Measurements from ENCODE around the gene CPNE6. TPM values are rescaled to one million over a fixed set of nuclear protein-coding genes. Genes with fewer than 3 reads are reported as not detected.

The CPNE6 gene
- total RNA-seq, 1 donor from 2014 or later, result not detected

DNA sequence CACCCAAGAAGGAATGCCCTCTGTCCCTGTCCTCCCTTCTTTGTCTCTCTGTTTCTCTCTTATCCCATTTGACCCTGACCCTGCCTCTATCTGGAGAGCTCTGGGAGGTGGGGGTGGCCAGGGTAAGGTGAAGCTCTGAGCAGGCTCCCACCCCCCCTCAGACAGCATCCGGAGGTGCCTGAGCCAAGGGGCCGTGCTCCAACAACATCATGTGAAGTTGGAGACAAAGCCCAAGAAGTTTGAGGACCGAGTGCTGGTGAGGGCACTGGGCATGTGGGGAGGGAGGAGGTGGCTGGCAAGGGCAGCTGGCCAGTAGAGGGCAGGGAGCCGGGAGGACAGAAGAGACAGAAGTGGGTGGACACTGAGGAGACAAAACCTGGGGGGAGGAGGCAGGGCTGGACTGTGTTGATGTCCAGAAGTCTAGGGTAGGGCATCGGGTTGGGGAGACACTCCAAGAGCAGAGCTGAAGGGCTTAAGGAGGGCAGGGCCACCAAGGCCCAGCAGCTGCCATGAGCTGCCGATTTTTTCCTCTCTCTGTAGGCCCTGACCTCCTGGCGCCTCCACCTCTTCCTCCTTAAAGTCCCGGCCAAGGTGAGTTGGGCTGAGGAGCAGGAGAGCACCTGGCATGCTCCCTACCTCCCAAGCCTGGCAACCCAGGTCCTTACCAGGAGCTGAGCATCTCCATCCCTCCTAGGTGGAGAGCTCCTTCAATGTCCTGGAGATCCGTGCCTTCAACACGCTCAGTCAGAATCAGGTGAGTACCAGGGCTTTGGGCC is 17.6 kb upstream of the CPNE6 start:
- no peaks in the 10 kb centered on the region for H3K79me2 ChIP-seq (ENCODE audit: low read depth)
- no peak overlapping the region for H3K27ac Mint-ChIP-seq
- peaks cover 16% of the 10 kb centered on the region for H3K4me1 Mint-ChIP-seq
- H3K36me3 ChIP-seq, result no peaks in the 10 kb centered on the region
- H3F3A ChIP-seq (ENCODE audit: low read depth), result peaks cover 5% of the 10 kb centered on the region
- DNase-seq (ENCODE audit: low spot score), result no peak
- TF ChIP-seq CTCF (IDR thresholded peaks at IDR 0.05), result no peak
- TF ChIP-seq EZH2phosphoT487 (IDR thresholded peaks at IDR 0.05), result no peak
- no peak for TF ChIP-seq EZH2 (IDR thresholded peaks at IDR 0.05)
- no peak overlapping the region for H2AFZ ChIP-seq (replicated peaks)
- H3K27me3 ChIP-seq, result peaks cover 3% of the 10 kb centered on the region
- H3K9me3 Mint-ChIP-seq, result no peaks in the 10 kb centered on the region
- H3K36me3 Mint-ChIP-seq, result no peaks in the 10 kb centered on the region
- no peak overlapping the region for H3K4me3 ChIP-seq
- H3K4me2 ChIP-seq, result no peak overlapping the region
- H3K27me3 Mint-ChIP-seq (ENCODE audit: insufficient read depth, low read depth), result peaks cover 7% of the 10 kb centered on the region
- H3K9me3 ChIP-seq (ENCODE audit: low read depth), result no peaks in the 10 kb centered on the region
- peak overlapping the region; percentile 81 for H3K4me3 Mint-ChIP-seq
- H4K20me1 ChIP-seq (ENCODE audit: low read depth), result no peaks in the 10 kb centered on the region
- H3K9ac ChIP-seq, result no peak overlapping the region
- peaks cover 9% of the 10 kb centered on the region for H3K4me1 ChIP-seq
- H3K27ac ChIP-seq, result no peak overlapping the region

GRCh38 chr14:24054324-24054641 is 17.1 kb upstream of the CPNE6 start:
- Mint-ChIP-seq H3K27me3 (ENCODE audit: insufficient read depth, low read depth) (peaks cover 7% of the 10 kb centered on the region), H3K27ac (no peak overlapping the region), H3K4me3 (no peak overlapping the region), H3K4me1 (peaks cover 18% of the 10 kb centered on the region), H3K36me3 (no peaks in the 10 kb centered on the region), H3K9me3 (no peaks in the 10 kb centered on the region)
- TF ChIP-seq CTCF (IDR thresholded peaks at IDR 0.05), result no peak
- peaks cover 9% of the 10 kb centered on the region for H3K4me1 ChIP-seq
- H3K4me2 ChIP-seq, result no peak overlapping the region
- no peaks in the 10 kb centered on the region for H3K36me3 ChIP-seq
- no peaks in the 10 kb centered on the region for H3K9me3 ChIP-seq (ENCODE audit: low read depth)
- peaks cover 5% of the 10 kb centered on the region for H3F3A ChIP-seq (ENCODE audit: low read depth)
- peaks cover 3% of the 10 kb centered on the region for H3K27me3 ChIP-seq
- no peak overlapping the region for H2AFZ ChIP-seq (replicated peaks)
- no peaks in the 10 kb centered on the region for H3K79me2 ChIP-seq (ENCODE audit: low read depth)
- H4K20me1 ChIP-seq (ENCODE audit: low read depth), result no peaks in the 10 kb centered on the region
- no peak overlapping the region for H3K4me3 ChIP-seq
- no peak for DNase-seq (ENCODE audit: low spot score)
- H3K9ac ChIP-seq, result no peak overlapping the region
- no peak overlapping the region for H3K27ac ChIP-seq

DNA sequence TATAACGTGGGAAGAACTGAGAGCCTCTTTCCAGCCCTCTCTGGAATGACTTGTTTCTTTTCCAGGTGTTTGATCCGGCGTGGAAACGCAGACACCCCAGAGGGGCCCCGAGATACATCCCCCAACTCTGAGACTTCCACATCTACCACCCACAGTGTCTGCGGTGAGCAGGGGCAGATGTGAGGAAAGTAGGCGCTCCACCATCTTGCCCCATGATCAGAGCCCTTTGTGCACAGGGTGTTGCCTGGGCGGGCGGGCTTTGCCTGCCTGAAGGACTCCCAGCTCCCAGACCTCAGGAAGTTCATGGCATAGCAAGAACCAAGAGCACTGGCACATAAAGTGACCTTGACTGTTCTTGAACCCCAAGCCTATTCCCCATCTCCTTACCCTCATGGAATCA is 16.7 kb upstream of the CPNE6 start:
- Histone ChIP-seq H3K36me3 (no peaks in the 10 kb centered on the region), H2AFZ (replicated peaks) (no peak overlapping the region), H3K4me3 (no peak overlapping the region), H3K4me2 (no peak overlapping the region), H3F3A (ENCODE audit: low read depth) (peaks cover 5% of the 10 kb centered on the region), H3K27ac (no peak overlapping the region), H3K79me2 (ENCODE audit: low read depth) (no peaks in the 10 kb centered on the region), H4K20me1 (ENCODE audit: low read depth) (no peaks in the 10 kb centered on the region), H3K9me3 (ENCODE audit: low read depth) (no peaks in the 10 kb centered on the region), H3K9ac (no peak overlapping the region), H3K27me3 (peaks cover 3% of the 10 kb centered on the region), H3K4me1 (peaks cover 9% of the 10 kb centered on the region)
- H3K36me3 Mint-ChIP-seq, result no peaks in the 10 kb centered on the region
- DNase-seq (ENCODE audit: low spot score), result no peak
- no peak overlapping the region for H3K27ac Mint-ChIP-seq
- peaks cover 18% of the 10 kb centered on the region for H3K4me1 Mint-ChIP-seq
- no peak overlapping the region for H3K4me3 Mint-ChIP-seq
- H3K9me3 Mint-ChIP-seq, result no peaks in the 10 kb centered on the region
- H3K27me3 Mint-ChIP-seq (ENCODE audit: insufficient read depth, low read depth), result peaks cover 7% of the 10 kb centered on the region
- TF ChIP-seq CTCF (IDR thresholded peaks at IDR 0.05), result no peak
- no peak for TF ChIP-seq EZH2 (IDR thresholded peaks at IDR 0.05)
- TF ChIP-seq EZH2phosphoT487 (IDR thresholded peaks at IDR 0.05), result no peak
